Adrenal gland (tissue), 12 donors: Measurements from ENCODE around the gene SIRT6. TPM values are rescaled to one million over a fixed set of nuclear protein-coding genes. Genes with fewer than 3 reads are reported as not detected.

Experiments used
- DNase-seq, 7 donors: peaks; one replicate each; pipeline ENCODE4 v3.0.0-alpha.2; 2019 to 2020
- H3K27ac ChIP-seq, 5 donors: fragments of 200-600 bp; sonication (generic) in 4 of 5; 1 replicate in 3 of 5; 2 replicates in 2 of 5; pipeline versions ENCODE4 v1.5.1 to v1.8.0; 2016 to 2020; ENCODE audit warnings: mild to moderate bottlenecking in 1 of 5
- H3K27me3 ChIP-seq: fragments of 200-600 bp; 2 replicates; pipeline ENCODE4 v1.8.0; 2021
- H3K36me3 ChIP-seq, 2 donors: fragments of 200-600 bp; replicated peaks in 1 of 2; 1 replicate in 1 of 2; 2 replicates in 1 of 2; pipeline versions ENCODE4 v1.5.1 to v1.8.0; 2018 to 2022
- H3K4me1 ChIP-seq, 2 donors: fragments of 200-600 bp; replicated peaks in 1 of 2; 1 replicate in 1 of 2; 2 replicates in 1 of 2; pipeline versions ENCODE4 v1.5.1 to v1.8.0; 2018 to 2021
- H3K4me3 ChIP-seq, 4 donors: fragments of 200-600 bp; sonication (generic) in 3 of 4; one replicate each; pipeline ENCODE4 v1.5.1; 2016 to 2018
- H3K9me3 ChIP-seq, 3 donors: fragments of 200-600 bp; sonication (generic) in 1 of 3; replicated peaks in 1 of 3; 1 replicate in 2 of 3; 2 replicates in 1 of 3; pipeline versions ENCODE4 v1.5.1 to v1.8.0; 2016 to 2021
- CTCF ChIP-seq, 6 experiments: fragments of 450-650 bp in 4 of 6; fragments of 200-600 bp in 2 of 6; sonication (generic) in 1 of 6; IDR thresholded peaks; 1 replicate in 5 of 6; 2 replicates in 1 of 6; pipeline versions ENCODE4 v1.5.1 to v1.8.0; 2016 to 2021; ENCODE audit warnings: antibody characterized with exemption in 6 of 6, mild to moderate bottlenecking in 2 of 6, moderate library complexity in 1 of 6
- POLR2A ChIP-seq, 2 donors: fragments of 450-650 bp; IDR thresholded peaks; one replicate each; pipeline ENCODE4 v1.6.1; 2017; ENCODE audit warnings: antibody characterized with exemption in 2 of 2, mild to moderate bottlenecking in 2 of 2, moderate library complexity in 1 of 2
- WGBS, 4 donors: extraction: QIAGEN DNeasy Blood & Tissue Kit in 2 of 4; methylation state at CpG; one replicate each; pipeline versions ENCODE4 v1.1.5 to v1.1.7; 2013 to 2017; 5-methylcytosine and 5-hydroxymethylcytosine counted together
- intact Hi-C, 2 donors: fragments of 100-400 bp; cut with DNase I; formaldehyde crosslinking; loops; one replicate each; pipeline versions ENCODE4 v1.14.1 to v1.15.0; 2022 to 2023
- polyA plus RNA-seq, 3 donors: library from polyadenylated mRNA; stranded (reverse); fragments of 200-250 nt in 2 of 3; fragments of 350-450 nt in 1 of 3; fragmentation: Illumina TruSeq in 1 of 3; extraction: RNeasy Lipid Tissue Mini Kit (QIAGEN cat#74804) in 1 of 3; gene quantifications; one replicate each; pipeline ENCODE4 v1.2.3, GENCODE V29; 2013 to 2014
- total RNA-seq, 9 donors: library from RNA; depleted of rRNA in 4 of 9; stranded (reverse); fragments of >200 nt in 4 of 9; fragments of 120-200 nt in 1 of 9; fragmentation: NEBNext Ultra II Directional in 1 of 9; extraction: Animal tissue kit (Norgen Biotek cat#: 25700) in 1 of 9; gene quantifications; one replicate each; pipeline versions ENCODE4 v1.1.0 to v1.2.4, GENCODE V29; 2013 to 2023
- donor health status: healthy with polysubstance abuse.
- donor health status: Bipolar disorder and iron deficiency.
- donor health status: DM: yes; HTN: yes; CAD: no.
- donor health status: DM: no; HTN: no; CAD: no.
- donor health status: DM: no; HTN: no; CAD: no.
- donor health status: DM: yes; HTN: yes; CAD: no.

Gene SIRT6
- total and polyA plus RNA-seq, 12 donors: 2.8 to 72.8 (median 25.1) TPM

- intact Hi-C loops: loop anchor here in 1 of 2 donors (5.0 kb wide), 1 partner anchor 34 kb away; the partner anchor contains the start of gene CREB3L3
- H3K4me1 ChIP-seq: peaks cover 9 to 14% of the 10 kb centered on the region in 2 donors
- H3K4me3 ChIP-seq: no peak overlapping the region
- H3K36me3 ChIP-seq: no peaks in the 10 kb centered on the region
- H3K9me3 ChIP-seq: no peaks in the 10 kb centered on the region
- no peak overlapping the region for H3K27ac ChIP-seq
- no peaks in the 10 kb centered on the region for H3K27me3 ChIP-seq
- TF ChIP-seq POLR2A (IDR thresholded peaks at IDR 0.05): no peak
- peak; percentile 70 to 89 (median 78) for TF ChIP-seq CTCF (IDR thresholded peaks at IDR 0.05)
- peak; percentile 81 to 89 (median 83) for DNase-seq
- WGBS, 4 donors: 28 to 35% (median 29%) methylated on average over 22 of the region's 22 CpGs
Observed at GRCh38 chr19:4186087-4186993, 4.0 kb upstream of the SIRT6 start.

GRCh38 chr19:4185413-4186086 lies 3.2 kb upstream of the SIRT6 start:
- H3K4me1 ChIP-seq: peaks cover 13 to 20% of the 10 kb centered on the region in 2 donors
- TF ChIP-seq CTCF (IDR thresholded peaks at IDR 0.05): no peak
- no peak for TF ChIP-seq POLR2A (IDR thresholded peaks at IDR 0.05)

GRCh38 chr19:4184718-4185352 lies 2.5 kb upstream of the SIRT6 start:
- Histone ChIP-seq H3K4me1 (peaks cover 13 to 20% of the 10 kb centered on the region in 2 donors), H3K9me3 (no peaks in the 10 kb centered on the region), H3K4me3 (no peak overlapping the region), H3K27me3 (no peaks in the 10 kb centered on the region), H3K27ac (no peak overlapping the region), H3K36me3 (peaks cover 0 to 8% of the 10 kb centered on the region in 2 donors)
- intact Hi-C loops: loop anchor here in 1 of 2 donors (5.0 kb wide), 1 partner anchor 33 kb away; the partner anchor contains the start of gene CREB3L3
- DNase-seq: no peak
- 82 to 97% (median 92%) methylated on average over 2 of the region's 2 CpGs for WGBS, 4 donors
- TF ChIP-seq CTCF (IDR thresholded peaks at IDR 0.05): no peak
- no peak for TF ChIP-seq POLR2A (IDR thresholded peaks at IDR 0.05)

More at GRCh38 chr19:4185413-4186086, 3.2 kb upstream of the SIRT6 start:
- no peak for DNase-seq
- Histone ChIP-seq H3K4me3 (no peak overlapping the region), H3K36me3 (peaks cover 0 to under 1% of the 10 kb centered on the region in 2 donors), H3K9me3 (no peaks in the 10 kb centered on the region), H3K27me3 (no peaks in the 10 kb centered on the region), H3K27ac (no peak overlapping the region)
- WGBS, 4 donors: 52 to 73% (median 70%) methylated on average over 9 of the region's 9 CpGs
- intact Hi-C loops: loop anchor here in 1 of 2 donors (5.0 kb wide), 1 partner anchor 33 kb away; the partner anchor contains the start of gene CREB3L3
